HG02763 (cell line): ENCODE results near the gene FLAD1.
A peak's percentile ranks its signal among the peaks of the same experiment; 100 is the strongest.

Source experiments
- ATAC-seq: cut with Tn5 transposase; IDR thresholded peaks from one replicate; pipeline ENCODE4 v1.9.1; 2021; ENCODE audit warnings: mild to moderate bottlenecking, moderate library complexity; ENCODE audit not compliant: unreplicated experiment

The FLAD1 gene

GRCh38 chr1:155014709-155015508 lies 31.8 kb downstream of the FLAD1 start:
- no peak for ATAC-seq

GRCh38 chr1:155015527-155016230 lies 32.5 kb downstream of the FLAD1 start:
- ATAC-seq, result no peak

- ATAC-seq, result no peak
These were observed 33.2 kb downstream of the FLAD1 start for GRCh38 chr1:155016231-155016831.

- peak; percentile 70 for ATAC-seq
These were observed 34.1 kb downstream of the FLAD1 start for GRCh38 chr1:155017041-155017945.

- no peak for ATAC-seq
These were observed 34.8 kb downstream of the FLAD1 start for GRCh38 chr1:155017946-155018316.

GRCh38 chr1:155018617-155019348 lies 35.6 kb downstream of the FLAD1 start:
- no peak for ATAC-seq

- no peak for ATAC-seq
These were observed 36.5 kb downstream of the FLAD1 start for GRCh38 chr1:155019377-155020245.

- no peak for ATAC-seq
These were observed 39.2 kb downstream of the FLAD1 start for GRCh38 chr1:155022136-155022926.

- no peak for ATAC-seq
These were observed 39.7 kb downstream of the FLAD1 start for GRCh38 chr1:155022927-155023236.

GRCh38 chr1:155023627-155024026 lies 40.5 kb downstream of the FLAD1 start:
- ATAC-seq, result no peak

- no peak for ATAC-seq
These were observed 41.2 kb downstream of the FLAD1 start for GRCh38 chr1:155024315-155024714.

- ATAC-seq, result no peak
These were observed 43.0 kb downstream of the FLAD1 start for GRCh38 chr1:155026154-155026553.

GRCh38 chr1:155026588-155026987 lies 43.4 kb downstream of the FLAD1 start:
- no peak for ATAC-seq

GRCh38 chr1:155029513-155030242 lies 46.5 kb downstream of the FLAD1 start:
- no peak for ATAC-seq

- ATAC-seq, result no peak
These were observed 47.2 kb downstream of the FLAD1 start for GRCh38 chr1:155030243-155030795.

- no peak for ATAC-seq
These were observed 47.8 kb downstream of the FLAD1 start for GRCh38 chr1:155030899-155031298.

- no peak for ATAC-seq
These were observed 49.7 kb downstream of the FLAD1 start for GRCh38 chr1:155032886-155033285.

- no peak for ATAC-seq
These were observed 50.4 kb downstream of the FLAD1 start, which contains the start of the genes DCST1 and DCST2 for GRCh38 chr1:155033524-155033923. Gene DCST1, plus strand, starts transcription at chr1:155033824. Its CDS starts 213 bp downstream, at chr1:155034037. Gene DCST2, minus strand, starts transcription at chr1:155033781. Its CDS starts 80 bp downstream, at chr1:155033701.
